NCI-H1048 (cell line): Measurements from ENCODE around the gene NEMP1.
"Not testable (repeated sequence)": the region's sequence is repeated elsewhere in the genome, so short reads cannot be mapped to it uniquely, and the experiment has no call there.

Source experiments
- DNase-seq: peaks from one replicate; lab custom pipeline; 2025; lab: John Stamatoyannopoulos, UW

NEMP1 gene

GRCh38 chr12:57053901-57054300, 24.7 kb downstream of the NEMP1 start:
- DNase-seq: not testable (repeated sequence)

- not testable (repeated sequence) for DNase-seq
Observed at GRCh38 chr12:57053146-57053545, 25.4 kb downstream of the NEMP1 start.

GRCh38 chr12:57051011-57051410, 27.6 kb downstream of the NEMP1 start:
- DNase-seq: no peak

- no peak for DNase-seq
Observed at GRCh38 chr12:57049890-57050289, 28.7 kb downstream of the NEMP1 start, which contains the start of gene MYO1A. Gene MYO1A, minus strand, starts transcription at chr12:57050129. Its CDS starts 1,806 bp downstream, at chr12:57048323.

GRCh38 chr12:57049119-57049446, 29.5 kb downstream of the NEMP1 start:
- DNase-seq: no peak

- no peak for DNase-seq
Observed at GRCh38 chr12:57048423-57049118, 30.0 kb downstream of the NEMP1 start.

- DNase-seq: no peak
Observed at GRCh38 chr12:57047981-57048380, 30.6 kb downstream of the NEMP1 start.

GRCh38 chr12:57046947-57047890, 31.4 kb downstream of the NEMP1 start:
- DNase-seq: no peak

- no peak for DNase-seq
Observed at GRCh38 chr12:57046086-57046791, 32.4 kb downstream of the NEMP1 start.

- DNase-seq: no peak
Observed at GRCh38 chr12:57044889-57045288, 33.7 kb downstream of the NEMP1 start.

GRCh38 chr12:57044468-57044867, 34.1 kb downstream of the NEMP1 start:
- DNase-seq: no peak

- DNase-seq: no peak
Observed at GRCh38 chr12:57042695-57043094, 35.9 kb downstream of the NEMP1 start.

- no peak for DNase-seq
Observed at GRCh38 chr12:57040750-57041149, 37.8 kb downstream of the NEMP1 start.

GRCh38 chr12:57040211-57040610, 38.4 kb downstream of the NEMP1 start:
- DNase-seq: no peak

GRCh38 chr12:57039016-57039798, 39.4 kb downstream of the NEMP1 start:
- DNase-seq: no peak

GRCh38 chr12:57037264-57037663, 41.3 kb downstream of the NEMP1 start:
- DNase-seq: no peak

GRCh38 chr12:57033431-57033830, 45.2 kb downstream of the NEMP1 start:
- no peak for DNase-seq

GRCh38 chr12:57031789-57032188, 46.8 kb downstream of the NEMP1 start:
- DNase-seq: no peak

- no peak for DNase-seq
Observed at GRCh38 chr12:57031138-57031725, 47.4 kb downstream of the NEMP1 start.

- no peak for DNase-seq
Observed at GRCh38 chr12:57029457-57029856, 49.1 kb downstream of the NEMP1 start.

GRCh38 chr12:57027805-57028153, 50.8 kb downstream of the NEMP1 start:
- no peak for DNase-seq
